Fibroblast of peridontal ligament (primary cell): ENCODE results near the gene CD3E.

ENCODE experiments used
- DNase-seq: peaks from one replicate; pipeline ENCODE4 v3.0.0-alpha.2; 2010; ENCODE audit errors: extremely low read depth

CD3E gene

GRCh38 chr11:118304568-118305248, at the start of gene CD3E:
TSS of gene CD3E (plus strand) at chr11:118304730. CDS start at chr11:118304953, 223 bp downstream.
- no peak for DNase-seq

GRCh38 chr11:118258410-118258809, 46.1 kb upstream of the CD3E start:
- DNase-seq: no peak

- DNase-seq: no peak
Observed at GRCh38 chr11:118259138-118259537, 45.4 kb upstream of the CD3E start.

- no peak for DNase-seq
Observed at GRCh38 chr11:118260353-118260752, 44.2 kb upstream of the CD3E start.

- DNase-seq: no peak
Observed at GRCh38 chr11:118263112-118263511, 41.4 kb upstream of the CD3E start.

GRCh38 chr11:118263695-118264568, 40.6 kb upstream of the CD3E start, which contains the start of gene MPZL2:
TSS of gene MPZL2 (minus strand) at chr11:118264297. CDS start at chr11:118264153, 144 bp downstream.
- DNase-seq: no peak

GRCh38 chr11:118264569-118265465, 39.7 kb upstream of the CD3E start:
- DNase-seq: no peak

- DNase-seq: no peak
Observed at GRCh38 chr11:118265954-118266353, 38.6 kb upstream of the CD3E start.

- DNase-seq: no peak
Observed at GRCh38 chr11:118267486-118267885, 37.0 kb upstream of the CD3E start.

- no peak for DNase-seq
Observed at GRCh38 chr11:118272001-118272400, 32.5 kb upstream of the CD3E start.

GRCh38 chr11:118274186-118274585, 30.3 kb upstream of the CD3E start:
- DNase-seq: no peak

- no peak for DNase-seq
Observed at GRCh38 chr11:118275176-118275575, 29.4 kb upstream of the CD3E start.

- DNase-seq: no peak
Observed at GRCh38 chr11:118276422-118276821, 28.1 kb upstream of the CD3E start.

GRCh38 chr11:118277312-118277711, 27.2 kb upstream of the CD3E start:
- no peak for DNase-seq

- no peak for DNase-seq
Observed at GRCh38 chr11:118281284-118281683, 23.2 kb upstream of the CD3E start.

GRCh38 chr11:118282606-118283005, 21.9 kb upstream of the CD3E start:
- no peak for DNase-seq

GRCh38 chr11:118283037-118283636, 21.4 kb upstream of the CD3E start:
- DNase-seq: no peak

- DNase-seq: no peak
Observed at GRCh38 chr11:118283756-118284350, 20.7 kb upstream of the CD3E start.

- no peak for DNase-seq
Observed at GRCh38 chr11:118286545-118286944, 18.0 kb upstream of the CD3E start.

- no peak for DNase-seq
Observed at GRCh38 chr11:118287006-118287405, 17.5 kb upstream of the CD3E start.

- peak; percentile 29 for DNase-seq
Observed at GRCh38 chr11:118289401-118289800, 15.1 kb upstream of the CD3E start.
